ENCODE results near the gene EDEM1. TPM values are rescaled to one million over a fixed set of nuclear protein-coding genes. Genes with fewer than 3 reads are reported as not detected.
A peak's percentile ranks its signal among the peaks of the same experiment; 100 is the strongest.
"Not testable (repeated sequence)": the region's sequence is repeated elsewhere in the genome, so short reads cannot be mapped to it uniquely, and the experiment has no call there.

EDEM1 gene
- polyA plus RNA-seq, 1 donor, result 11.9 TPM

GRCh38 chr3:5179036-5179435 lies 8.5 kb upstream of the EDEM1 start:
- DNase-seq, result not testable (repeated sequence)

GRCh38 chr3:5181469-5182141 lies 5.9 kb upstream of the EDEM1 start:
- no peak for DNase-seq

- DNase-seq, result not testable (repeated sequence)
These were observed 3.8 kb upstream of the EDEM1 start for GRCh38 chr3:5183714-5184113.

GRCh38 chr3:5184499-5184898 lies 3.0 kb upstream of the EDEM1 start:
- no peak for DNase-seq

GRCh38 chr3:5185093-5185673 lies 2.3 kb upstream of the EDEM1 start:
- DNase-seq, result no peak

GRCh38 chr3:5186089-5186857 lies 1.2 kb upstream of the EDEM1 start:
- no peak for DNase-seq

GRCh38 chr3:5186858-5187155 lies 700 bp upstream of the EDEM1 start:
- DNase-seq, result no peak

- DNase-seq, result peak; percentile 55
These were observed 462 bp downstream of the EDEM1 start for GRCh38 chr3:5187920-5188418.

- DNase-seq, result peak; percentile 23
These were observed 1.1 kb downstream of the EDEM1 start for GRCh38 chr3:5188419-5189221.

- DNase-seq, result no peak
These were observed 2.8 kb downstream of the EDEM1 start for GRCh38 chr3:5190147-5190791.

GRCh38 chr3:5191555-5192304 lies 4.2 kb downstream of the EDEM1 start:
- no peak for DNase-seq

- no peak for DNase-seq
These were observed 5.3 kb downstream of the EDEM1 start for GRCh38 chr3:5192571-5193365.

GRCh38 chr3:5194341-5194740 lies 6.8 kb downstream of the EDEM1 start:
- no peak for DNase-seq

GRCh38 chr3:5194801-5195509 lies 7.4 kb downstream of the EDEM1 start:
- no peak for DNase-seq

- DNase-seq, result no peak
These were observed 8.1 kb downstream of the EDEM1 start for GRCh38 chr3:5195605-5196004.

GRCh38 chr3:5197022-5197421 lies 9.5 kb downstream of the EDEM1 start:
- no peak for DNase-seq

- no peak for DNase-seq
These were observed 10.2 kb downstream of the EDEM1 start for GRCh38 chr3:5197470-5198312.

- no peak for DNase-seq
These were observed 10.8 kb downstream of the EDEM1 start for GRCh38 chr3:5198313-5198677.
